HL-60 (cell line): ENCODE results near the gene EPHB2.

ENCODE experiments used
- DNase-seq, 2 experiments: peaks; one replicate each; pipeline ENCODE4 v3.0.0-alpha.2; 2010 to 2020; ENCODE audit warnings: low read depth in 1 of 2, low spot score in 1 of 2
- H3K27ac ChIP-seq: fragments of 250-450 bp; sonication (Bioruptor Pico); replicated peaks from 2 replicates; pipeline ENCODE4 v1.5.1; 2020; ENCODE audit warnings: mild to moderate bottlenecking, moderate library complexity
- H3K27me3 ChIP-seq: fragments of 250-450 bp; sonication (Bioruptor Pico); 2 replicates; pipeline ENCODE4 v1.5.1; 2021; ENCODE audit warnings: mild to moderate bottlenecking, moderate library complexity; ENCODE audit not compliant: insufficient read depth, poor library complexity, severe bottlenecking
- H3K4me3 ChIP-seq: replicated peaks from 2 replicates; pipeline ENCODE4 v1.5.1; 2011; ENCODE audit warnings: mild to moderate bottlenecking, control low read depth, low read length; ENCODE audit not compliant: insufficient read depth
- CTCF ChIP-seq: IDR thresholded peaks from one replicate; pipeline ENCODE4 v1.5.1; 2011; ENCODE audit warnings: low read length, control low read depth, inconsistent platforms; ENCODE audit not compliant: insufficient read depth
- GABPA ChIP-seq: IDR thresholded peaks from 2 replicates; pipeline ENCODE4 v1.6.1; 2012; ENCODE audit warnings: low read depth
- POLR2AphosphoS5 ChIP-seq: IDR thresholded peaks from 2 replicates; pipeline ENCODE4 v1.6.1; 2012; ENCODE audit warnings: low read depth
- REST ChIP-seq: IDR thresholded peaks from 2 replicates; pipeline ENCODE4 v1.6.1; 2012; ENCODE audit warnings: low read depth; ENCODE audit not compliant: insufficient replicate concordance
- SPI1 ChIP-seq: IDR thresholded peaks from 2 replicates; pipeline ENCODE4 v1.6.1; 2012; ENCODE audit warnings: low read depth, mild to moderate bottlenecking, borderline replicate concordance

Gene EPHB2

GRCh38 chr1:22888320-22889075 lies 177.9 kb downstream of the EPHB2 start:
- TF ChIP-seq GABPA (no peak), POLR2AphosphoS5 (no peak), REST (no peak), CTCF (no peak), SPI1 (no peak)
- peaks cover 3% of the 10 kb centered on the region for H3K27me3 ChIP-seq
- no peak overlapping the region for H3K27ac ChIP-seq

GRCh38 chr1:22889213-22889827 lies 178.7 kb downstream of the EPHB2 start:
- peak in 1 of 2 experiments; percentile 3 for DNase-seq
- peak; percentile 77 for TF ChIP-seq CTCF
- no peak for TF ChIP-seq REST
- H3K27ac ChIP-seq: no peak overlapping the region
- no peak overlapping the region for H3K4me3 ChIP-seq
- H3K27me3 ChIP-seq: peaks cover 3% of the 10 kb centered on the region

More at GRCh38 chr1:22888320-22889075, 177.9 kb downstream of the EPHB2 start:
- no peak for DNase-seq
- H3K4me3 ChIP-seq: no peak overlapping the region

DNA sequence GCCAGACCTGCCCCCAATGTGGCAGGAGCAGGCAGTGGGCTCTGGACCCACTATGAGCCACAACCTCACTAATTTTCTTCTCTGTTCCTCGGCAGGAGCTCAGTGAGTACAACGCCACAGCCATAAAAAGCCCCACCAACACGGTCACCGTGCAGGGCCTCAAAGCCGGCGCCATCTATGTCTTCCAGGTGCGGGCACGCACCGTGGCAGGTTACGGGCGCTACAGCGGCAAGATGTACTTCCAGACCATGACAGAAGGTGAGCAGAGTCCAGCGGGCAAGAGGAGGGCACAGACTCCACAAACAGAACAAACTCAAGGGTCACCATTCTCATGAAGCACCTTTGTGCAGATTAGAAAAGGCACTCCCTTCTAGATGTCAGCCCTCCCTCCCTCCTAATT lies 182.2 kb downstream of the EPHB2 start:
- TF ChIP-seq REST (no peak), SPI1 (no peak), GABPA (no peak), CTCF (no peak), POLR2AphosphoS5 (no peak)
- Histone ChIP-seq H3K4me3 (no peak overlapping the region), H3K27ac (no peak overlapping the region), H3K27me3 (no peaks in the 10 kb centered on the region)
- DNase-seq: no peak
